Gastroesophageal sphincter (tissue), 4 donors: ENCODE measurements around the gene MSL1. TPM values are rescaled to one million over a fixed set of nuclear protein-coding genes. Genes with fewer than 3 reads are reported as not detected.

Experiments
- ATAC-seq: fragments of 150-250 bp; one replicate; pipeline ENCODE4 v1.9.1; 2016; ENCODE audit warnings: mild to moderate bottlenecking, moderate library complexity
- H3K27ac ChIP-seq, 4 donors: fragments of 200-600 bp; sonication (generic) in 3 of 4; 1 replicate in 3 of 4; 2 replicates in 1 of 4; pipeline ENCODE4 v1.5.1; 2016 to 2019
- H3K27me3 ChIP-seq: fragments of 200-600 bp; sonication (generic); one replicate; pipeline ENCODE4 v1.5.1; 2019
- H3K36me3 ChIP-seq, 2 donors: fragments of 200-600 bp; sonication (generic); one replicate each; pipeline ENCODE4 v1.5.1; 2019; ENCODE audit warnings: control low read depth in 1 of 2
- H3K4me1 ChIP-seq, 3 donors: fragments of 200-600 bp; sonication (generic); 1 replicate in 2 of 3; 2 replicates in 1 of 3; pipeline ENCODE4 v1.5.1; 2016 to 2019; ENCODE audit warnings: control low read depth in 2 of 3
- H3K4me3 ChIP-seq, 2 donors: fragments of 200-600 bp; sonication (generic); one replicate each; pipeline ENCODE4 v1.5.1; 2019; ENCODE audit warnings: mild to moderate bottlenecking in 1 of 2, moderate library complexity in 1 of 2
- H3K9me3 ChIP-seq, 3 donors: fragments of 200-600 bp; sonication (generic); one replicate each; pipeline ENCODE4 v1.5.1; 2017 to 2019; ENCODE audit warnings: control low read depth in 2 of 3
- CTCF ChIP-seq, 4 experiments: fragments of 200-600 bp in 2 of 4; fragments of 450-650 bp in 2 of 4; sonication (generic) in 1 of 4; IDR thresholded peaks; one replicate each; pipeline ENCODE4 v1.5.1; 2017 to 2019; ENCODE audit warnings: antibody characterized with exemption in 4 of 4, mild to moderate bottlenecking in 2 of 4, moderate library complexity in 2 of 4
- EP300 ChIP-seq: sonication (generic); formaldehyde crosslinking; IDR thresholded peaks from one replicate; pipeline ENCODE4 v1.6.1; 2017; ENCODE audit warnings: antibody characterized with exemption, mild to moderate bottlenecking
- POLR2A ChIP-seq, 2 donors: fragments of 450-650 bp; IDR thresholded peaks; one replicate each; pipeline ENCODE4 v1.6.1; 2017; ENCODE audit warnings: antibody characterized with exemption in 2 of 2, mild to moderate bottlenecking in 2 of 2, moderate library complexity in 1 of 2
- POLR2AphosphoS5 ChIP-seq: sonication (generic); formaldehyde crosslinking; IDR thresholded peaks from one replicate; pipeline ENCODE4 v1.6.1; 2017; ENCODE audit warnings: antibody characterized with exemption
- WGBS, 2 donors: methylation state at CpG; one replicate each; pipeline ENCODE4 v1.1.5; 2018; ENCODE audit warnings: low coverage in 1 of 2; 5-methylcytosine and 5-hydroxymethylcytosine counted together
- total RNA-seq, 4 donors: library from RNA; depleted of rRNA; stranded (reverse); fragments of >200 nt; gene quantifications; one replicate each; pipeline ENCODE4 v1.1.0, GENCODE V29; 2016

Gene MSL1
- total RNA-seq, 4 donors from 2014 or later = 67.0 to 107 (median 88.1) TPM

- Histone ChIP-seq H3K4me1 (peaks cover 0 to 47% (median 0%) of the 10 kb centered on the region in 3 donors), H3K27me3 (no peaks in the 10 kb centered on the region), H3K9me3 (no peaks in the 10 kb centered on the region), H3K4me3 (no peak overlapping the region), H3K27ac (peak overlapping the region in 2 of 4 donors; percentile 22 to 54), H3K36me3 (peaks cover 7 to 81% of the 10 kb centered on the region in 2 donors)
- TF ChIP-seq POLR2A (IDR thresholded peaks at IDR 0.05) (no peak), CTCF (IDR thresholded peaks at IDR 0.05) (no peak), POLR2AphosphoS5 (no peak), EP300 (no peak)
- ATAC-seq = no peak
- WGBS, 2 donors = 56 to 76% methylated on average over 2 of the region's 2 CpGs
Observed at GRCh38 chr17:40157973-40158372, 36.2 kb downstream of the MSL1 start.

- ATAC-seq = no peak
- Histone ChIP-seq H3K27ac (peak overlapping the region in 2 of 4 donors; percentile 22 to 54), H3K4me1 (peaks cover 0 to 42% (median 0%) of the 10 kb centered on the region in 3 donors), H3K4me3 (no peak overlapping the region), H3K9me3 (no peaks in the 10 kb centered on the region), H3K36me3 (peaks cover 7 to 81% of the 10 kb centered on the region in 2 donors), H3K27me3 (no peaks in the 10 kb centered on the region)
- TF ChIP-seq POLR2A (IDR thresholded peaks at IDR 0.05) (no peak), CTCF (IDR thresholded peaks at IDR 0.05) (no peak)
- WGBS, 2 donors = 75 to 83% methylated on average over 3 of the region's 3 CpGs
Observed at GRCh38 chr17:40158438-40159013, 36.8 kb downstream of the MSL1 start.

- WGBS, 2 donors = 55 to 75% methylated on average over 3 to 6 of the region's 6 CpGs
- TF ChIP-seq POLR2A (IDR thresholded peaks at IDR 0.05) = no peak
- TF ChIP-seq POLR2AphosphoS5 = no peak
- TF ChIP-seq EP300 = no peak
- TF ChIP-seq CTCF (IDR thresholded peaks at IDR 0.05) = no peak
Observed at GRCh38 chr17:40159456-40159855, 37.7 kb downstream of the MSL1 start.

GRCh38 chr17:40167685-40168261 lies 46.0 kb downstream of the MSL1 start:
- Histone ChIP-seq H3K4me1 (peaks cover 0 to 20% (median 11%) of the 10 kb centered on the region in 3 donors), H3K27me3 (no peaks in the 10 kb centered on the region), H3K4me3 (no peak overlapping the region), H3K9me3 (no peaks in the 10 kb centered on the region), H3K36me3 (peaks cover 0 to 100% of the 10 kb centered on the region in 2 donors), H3K27ac (peak overlapping the region; percentile 57 to 84 (median 74))
- ATAC-seq = peak; percentile 28
- WGBS, 2 donors = 69 to 79% methylated on average over 2 of the region's 3 CpGs
- no peak for TF ChIP-seq CTCF (IDR thresholded peaks at IDR 0.05)
- TF ChIP-seq POLR2A (IDR thresholded peaks at IDR 0.05) = no peak
- no peak for TF ChIP-seq EP300
- no peak for TF ChIP-seq POLR2AphosphoS5

More at GRCh38 chr17:40159456-40159855, 37.7 kb downstream of the MSL1 start:
- ATAC-seq = no peak
- no peaks in the 10 kb centered on the region for H3K27me3 ChIP-seq
- H3K4me1 ChIP-seq = peaks cover 0 to 39% (median 0%) of the 10 kb centered on the region in 3 donors
- H3K9me3 ChIP-seq = no peaks in the 10 kb centered on the region
- H3K36me3 ChIP-seq = peaks cover 7 to 81% of the 10 kb centered on the region in 2 donors
- no peak overlapping the region for H3K27ac ChIP-seq
- no peak overlapping the region for H3K4me3 ChIP-seq
